ENCODE results near the gene IFNAR1. TPM values are rescaled to one million over a fixed set of nuclear protein-coding genes. Genes with fewer than 3 reads are reported as not detected.

Gene IFNAR1
- total and polyA plus RNA-seq, 9 of the 15 experiments (the other 6 are each of a cell fraction or from before 2014, with no cell fraction given): 8.6 to 31.8 (median 14.8) TPM

GRCh38 chr21:33383056-33383888 lies 58.5 kb downstream of the IFNAR1 start (continued):
- TF ChIP-seq CREB3 (tag; conservative IDR thresholded peaks at IDR 0.05; ENCODE audit: low read depth): peak; percentile 53; the same call in 1 of the 2 replicates
- TF ChIP-seq TAF9B (IDR thresholded peaks at IDR 0.05; ENCODE audit: partially characterized antibody): no peak
- no peak for TF ChIP-seq ERF (CRISPR knock-in tag; IDR thresholded peaks at IDR 0.05)
- peak; percentile 43; the same call in 1 of the 2 replicates for TF ChIP-seq ZBTB2 (IDR thresholded peaks at IDR 0.05)
- no peak for TF ChIP-seq ZNF280A (IDR thresholded peaks at IDR 0.05; ENCODE audit: low read depth, partially characterized antibody)
- peak; percentile 49 for TF ChIP-seq MAFK (IDR thresholded peaks at IDR 0.05; ENCODE audit: low read length)
- TF ChIP-seq GABPA (tag; conservative IDR thresholded peaks at IDR 0.05; ENCODE audit: low read depth): peak; percentile 33; the same call in 1 of the 2 replicates
- TF ChIP-seq ZNF280B (CRISPR knock-in tag; IDR thresholded peaks at IDR 0.05): no peak
- 0 out of 2 replicates have a peak, but pooled peaks have one; percentile 46 for TF ChIP-seq ZNF449 (CRISPR knock-in tag; IDR thresholded peaks at IDR 0.05)
- TF ChIP-seq XRCC5 (IDR thresholded peaks at IDR 0.05; ENCODE audit: low read depth, low read length): 0 out of 2 replicates have a peak, but pooled peaks have one; percentile 35
- TF ChIP-seq NEUROD1 (IDR thresholded peaks at IDR 0.05; ENCODE audit: borderline replicate concordance, low read depth, low read length, partially characterized antibody): no peak
- TF ChIP-seq ZEB2 (IDR thresholded peaks at IDR 0.05): peak; percentile 39; the same call in 1 of the 2 replicates
- no peak for TF ChIP-seq ZNF165 (CRISPR knock-in tag; IDR thresholded peaks at IDR 0.05; ENCODE audit: borderline replicate concordance)
- TF ChIP-seq NCOA4 (IDR thresholded peaks at IDR 0.05; ENCODE audit: partially characterized antibody): no peak
- TF ChIP-seq HNRNPL (IDR thresholded peaks at IDR 0.05; ENCODE audit: low read depth, low read length): no peak
- no peak for TF ChIP-seq ZNF76 (CRISPR knock-in tag; IDR thresholded peaks at IDR 0.05; ENCODE audit: borderline replicate concordance)
- TF ChIP-seq CHAMP1 (IDR thresholded peaks at IDR 0.05): no peak
